Right lobe of liver (tissue), 4 donors: ENCODE measurements around the gene LAMTOR2.

Experiments
- CTCF ChIP-seq, 4 donors: fragments of 200-600 bp in 3 of 4; fragments of 450-650 bp in 1 of 4; IDR thresholded peaks; one replicate each; pipeline versions ENCODE4 v1.5.1 to v1.8.0; 2016 to 2022; ENCODE audit warnings: antibody characterized with exemption in 4 of 4, mild to moderate bottlenecking in 2 of 4
- POLR2A ChIP-seq: fragments of 450-650 bp; IDR thresholded peaks from one replicate; pipeline ENCODE4 v1.6.1; 2017; ENCODE audit warnings: antibody characterized with exemption, mild to moderate bottlenecking
- donor health status: DM: no; HTN: no; CAD: no.
- donor health status: DM: no; HTN: no; CAD: no.
- donor health status: DM: no; HTN: yes; CAD: no.

DNA sequence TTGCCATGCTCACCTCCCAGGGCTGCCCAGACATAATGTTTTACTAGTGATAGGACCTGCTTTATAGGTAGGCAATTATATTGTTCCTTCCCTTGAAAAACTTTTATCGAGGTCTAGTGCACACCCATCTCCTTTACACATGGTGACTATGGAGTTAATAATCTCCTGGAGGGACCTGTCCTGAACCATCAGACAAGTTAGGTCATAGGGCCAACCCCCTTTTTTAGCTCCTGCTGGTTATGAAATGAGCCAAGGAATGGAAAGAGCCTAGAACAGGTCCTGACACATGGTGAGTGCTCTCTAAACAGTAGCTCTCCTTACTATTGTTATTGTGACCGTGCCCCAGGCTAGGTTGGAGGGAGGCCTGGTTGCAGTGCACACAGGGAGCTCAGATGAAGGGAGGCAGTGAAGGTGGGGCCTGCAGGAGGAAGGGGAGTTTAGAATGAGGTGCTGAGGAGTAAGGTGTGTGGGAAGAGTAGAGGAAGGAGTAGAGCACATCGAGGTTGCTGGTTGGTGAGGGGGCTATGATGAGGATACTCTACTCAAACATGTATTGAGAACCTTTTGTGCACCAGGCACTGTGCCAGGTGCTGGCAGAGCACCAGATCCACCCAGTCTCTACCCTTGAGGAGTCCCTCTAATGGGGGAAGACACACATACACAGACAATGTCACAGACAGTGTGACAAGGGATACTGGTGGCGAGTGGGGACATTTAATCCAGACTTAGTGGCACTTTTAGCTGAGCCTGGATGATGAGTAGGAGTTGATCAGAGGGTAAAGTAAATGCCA is 45.8 kb downstream of the LAMTOR2 start:
- TF ChIP-seq CTCF (IDR thresholded peaks at IDR 0.05): no peak
- TF ChIP-seq POLR2A: no peak
